H1 (cell line): ENCODE results near the gene METTL1.

Experiments
- BRCA1 ChIP-seq: IDR thresholded peaks from 2 replicates; pipeline ENCODE4 v1.6.1; 2012; ENCODE audit warnings: low read depth, low read length, improper control_type of control experiment
- POLR2A ChIP-seq, 2 experiments: IDR thresholded peaks; 1 replicate in 1 of 2; 2 replicates in 1 of 2; pipeline ENCODE4 v1.6.1; 2011; ENCODE audit warnings: low read depth in 2 of 2, low read length in 2 of 2, mild to moderate bottlenecking in 2 of 2; ENCODE audit errors: control extremely low read depth in 1 of 2
- POLR2AphosphoS5 ChIP-seq: IDR thresholded peaks from 2 replicates; pipeline ENCODE4 v1.6.1; 2011; ENCODE audit warnings: low read depth, low read length
- ZNF274 ChIP-seq: IDR thresholded peaks from 2 replicates; pipeline ENCODE4 v1.7.0; 2012; ENCODE audit warnings: low read length, borderline replicate concordance; ENCODE audit errors: extremely low read depth
- TF ChIP-seq, protein P1 (sequence below), 3 experiments: IDR thresholded peaks; 1 replicate in 2 of 3; 2 replicates in 1 of 3; pipeline versions ENCODE4 v1.5.1 to v1.6.1; 2011; ENCODE audit warnings: low read length in 3 of 3, mild to moderate bottlenecking in 3 of 3, inconsistent platforms in 2 of 3, low read depth in 1 of 3, moderate library complexity in 1 of 3; ENCODE audit not compliant: insufficient read depth in 1 of 3; ENCODE audit errors: control extremely low read depth in 1 of 3

DNA sequence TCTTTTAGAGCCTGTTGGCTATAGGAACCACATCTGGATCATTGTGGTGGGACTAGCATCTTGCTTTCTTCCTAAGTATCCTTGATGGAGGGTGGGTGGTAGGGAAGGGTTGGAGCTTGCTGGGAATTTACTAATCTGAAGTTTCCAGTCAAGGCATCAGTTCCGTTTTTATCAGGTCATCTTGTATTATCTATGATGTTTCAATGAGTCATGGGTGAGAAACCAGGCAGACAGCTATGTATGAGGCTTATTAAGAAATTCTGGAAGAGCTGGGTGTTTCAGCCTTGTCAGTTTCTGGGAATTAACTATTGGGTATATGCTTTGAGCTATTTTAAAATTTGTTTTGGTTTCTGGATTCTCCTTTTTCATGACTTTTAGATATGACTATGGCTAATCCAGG, 22.0 kb upstream of the METTL1 start:
- TF ChIP-seq BRCA1 (no peak), ZNF274 (no peak), POLR2AphosphoS5 (no peak), POLR2A (IDR thresholded peaks at IDR 0.05; ENCODE audit: control extremely low read depth in 1 of 2, low read depth in 2 of 2, low read length in 2 of 2) (no peak)
- TF ChIP-seq, protein P1, sequence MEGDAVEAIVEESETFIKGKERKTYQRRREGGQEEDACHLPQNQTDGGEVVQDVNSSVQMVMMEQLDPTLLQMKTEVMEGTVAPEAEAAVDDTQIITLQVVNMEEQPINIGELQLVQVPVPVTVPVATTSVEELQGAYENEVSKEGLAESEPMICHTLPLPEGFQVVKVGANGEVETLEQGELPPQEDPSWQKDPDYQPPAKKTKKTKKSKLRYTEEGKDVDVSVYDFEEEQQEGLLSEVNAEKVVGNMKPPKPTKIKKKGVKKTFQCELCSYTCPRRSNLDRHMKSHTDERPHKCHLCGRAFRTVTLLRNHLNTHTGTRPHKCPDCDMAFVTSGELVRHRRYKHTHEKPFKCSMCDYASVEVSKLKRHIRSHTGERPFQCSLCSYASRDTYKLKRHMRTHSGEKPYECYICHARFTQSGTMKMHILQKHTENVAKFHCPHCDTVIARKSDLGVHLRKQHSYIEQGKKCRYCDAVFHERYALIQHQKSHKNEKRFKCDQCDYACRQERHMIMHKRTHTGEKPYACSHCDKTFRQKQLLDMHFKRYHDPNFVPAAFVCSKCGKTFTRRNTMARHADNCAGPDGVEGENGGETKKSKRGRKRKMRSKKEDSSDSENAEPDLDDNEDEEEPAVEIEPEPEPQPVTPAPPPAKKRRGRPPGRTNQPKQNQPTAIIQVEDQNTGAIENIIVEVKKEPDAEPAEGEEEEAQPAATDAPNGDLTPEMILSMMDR (IDR thresholded peaks at IDR 0.05; ENCODE audit: control extremely low read depth in 1 of 3, insufficient read depth in 1 of 3, low read depth in 1 of 3, low read length in 3 of 3): no peak
